Tongue (tissue), 2 donors: ENCODE data around the gene ILF2. TPM values are rescaled to one million over a fixed set of nuclear protein-coding genes. Genes with fewer than 3 reads are reported as not detected.
"Not testable (repeated sequence)": the region's sequence is repeated elsewhere in the genome, so short reads cannot be mapped to it uniquely, and the experiment has no call there.

Experiments
- DNase-seq: peaks from one replicate; pipeline ENCODE4 v3.0.0-alpha.2; 2015
- total RNA-seq: library from RNA; depleted of rRNA; stranded (reverse); fragments of >200 nt; gene quantifications from one replicate; pipeline ENCODE4 v1.2.3, GENCODE V29; 2014

The ILF2 gene
- 136 TPM for total RNA-seq

GRCh38 chr1:153670859-153671627 is at the start of gene ILF2:
Gene ILF2, minus strand, starts transcription at chr1:153670993. Its CDS starts 71 bp downstream, at chr1:153670922.
- peak; percentile 99 for DNase-seq

DNA sequence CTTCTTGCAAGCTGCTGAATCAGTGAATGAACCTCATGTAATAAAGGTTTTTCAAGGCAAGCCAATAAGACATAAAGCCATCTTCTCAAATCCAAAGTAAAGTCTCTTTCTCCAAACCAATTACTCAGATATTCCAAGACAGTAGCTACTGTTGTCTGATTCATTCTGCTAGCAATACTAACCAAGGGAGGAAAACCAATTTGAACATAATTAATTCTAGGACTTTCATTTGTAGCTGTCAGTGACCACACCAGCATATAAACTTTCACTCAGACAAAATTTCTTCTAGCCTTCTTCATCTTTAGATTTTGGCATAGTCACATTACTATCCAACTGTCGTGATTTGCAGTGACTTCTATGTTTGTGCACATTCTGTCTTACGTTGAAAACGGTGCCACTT is 46.5 kb upstream of the ILF2 start:
- no peak for DNase-seq

DNA sequence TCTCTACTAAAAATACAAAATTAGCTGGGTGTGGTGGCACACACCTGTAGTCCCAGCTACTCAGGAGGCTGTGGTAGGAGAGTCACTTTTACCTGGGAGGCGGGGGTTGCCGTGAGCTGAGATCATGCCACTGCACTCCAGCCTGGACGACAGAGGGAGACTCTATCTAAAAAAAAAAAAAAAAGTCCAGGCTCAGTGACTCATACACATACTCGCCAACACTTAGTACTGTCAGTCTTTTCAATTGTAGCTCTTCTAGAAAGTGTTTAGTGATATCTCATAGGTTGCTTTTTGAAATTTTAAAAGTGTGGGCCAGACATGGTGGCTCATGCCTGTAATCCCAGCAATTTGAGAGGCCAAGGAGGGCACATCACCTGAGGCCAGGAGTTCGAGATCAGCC is 45.4 kb upstream of the ILF2 start:
- DNase-seq = not testable (repeated sequence)

GRCh38 chr1:153711026-153711425 is 40.2 kb upstream of the ILF2 start:
- DNase-seq = no peak

GRCh38 chr1:153705484-153705883 is 34.7 kb upstream of the ILF2 start:
- no peak for DNase-seq

GRCh38 chr1:153699768-153700167 is 29.0 kb upstream of the ILF2 start:
- DNase-seq = no peak

- DNase-seq = no peak
Observed at GRCh38 chr1:153698923-153699714, 28.3 kb upstream of the ILF2 start.

GRCh38 chr1:153698020-153698922 is 27.5 kb upstream of the ILF2 start:
- peak; percentile 75 for DNase-seq

GRCh38 chr1:153697191-153698019 is 26.6 kb upstream of the ILF2 start:
- no peak for DNase-seq

DNA sequence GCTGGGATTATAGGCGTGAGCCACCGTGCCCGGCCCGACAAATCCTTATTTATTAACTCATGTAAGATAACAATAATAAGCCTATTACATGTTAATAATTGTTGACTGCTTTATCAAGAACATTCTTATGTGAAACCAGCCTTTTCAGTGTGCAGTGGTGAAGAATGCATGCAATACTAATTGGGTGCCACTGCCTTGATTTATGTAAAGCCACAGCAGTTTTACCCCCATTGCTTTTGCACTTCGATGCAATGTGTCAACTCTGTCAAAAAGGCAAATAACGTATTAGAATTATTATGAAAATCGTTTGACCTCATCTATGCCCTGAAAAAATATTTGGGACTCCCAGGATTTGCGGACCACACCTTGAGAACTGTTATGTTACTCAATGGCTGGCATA is 25.9 kb upstream of the ILF2 start:
- DNase-seq = no peak

DNA sequence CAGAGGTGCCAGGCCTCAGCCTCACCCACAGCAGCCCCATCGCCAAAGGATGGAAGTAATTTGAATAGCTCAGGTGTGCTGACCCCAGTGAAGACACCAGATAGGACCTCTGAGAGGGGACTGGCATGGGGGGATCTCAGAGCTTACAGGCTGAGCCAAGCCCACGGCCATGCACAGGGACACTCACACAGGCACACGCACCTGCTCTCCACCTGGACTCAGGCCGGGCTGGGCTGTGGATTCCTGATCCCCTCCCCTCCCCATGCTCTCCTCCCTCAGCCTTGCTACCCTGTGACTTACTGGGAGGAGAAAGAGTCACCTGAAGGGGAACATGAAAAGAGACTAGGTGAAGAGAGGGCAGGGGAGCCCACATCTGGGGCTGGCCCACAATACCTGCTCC is 22.7 kb upstream of the ILF2 start:
- no peak for DNase-seq

- no peak for DNase-seq
Observed at GRCh38 chr1:153688736-153689328, 18.0 kb upstream of the ILF2 start.

DNA sequence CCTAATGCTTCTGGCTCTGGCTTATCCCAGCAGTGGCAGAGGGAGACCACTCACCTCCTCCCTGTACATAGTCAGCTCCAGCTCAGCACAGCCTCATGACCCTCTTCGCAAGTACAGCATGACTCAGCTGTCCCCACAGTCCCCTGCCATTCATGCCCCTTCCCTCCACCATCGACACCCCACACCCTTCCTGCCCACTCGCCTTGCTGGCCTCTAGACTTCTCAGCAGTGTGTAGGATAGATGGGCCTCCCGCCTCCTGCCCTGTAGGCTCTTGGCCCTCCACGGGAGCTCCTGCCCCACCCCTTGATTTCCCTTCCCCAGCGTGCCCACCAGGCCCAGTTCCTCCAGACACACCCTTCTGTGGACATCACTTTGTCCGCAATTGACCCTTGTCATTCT is 17.5 kb upstream of the ILF2 start:
- no peak for DNase-seq

DNA sequence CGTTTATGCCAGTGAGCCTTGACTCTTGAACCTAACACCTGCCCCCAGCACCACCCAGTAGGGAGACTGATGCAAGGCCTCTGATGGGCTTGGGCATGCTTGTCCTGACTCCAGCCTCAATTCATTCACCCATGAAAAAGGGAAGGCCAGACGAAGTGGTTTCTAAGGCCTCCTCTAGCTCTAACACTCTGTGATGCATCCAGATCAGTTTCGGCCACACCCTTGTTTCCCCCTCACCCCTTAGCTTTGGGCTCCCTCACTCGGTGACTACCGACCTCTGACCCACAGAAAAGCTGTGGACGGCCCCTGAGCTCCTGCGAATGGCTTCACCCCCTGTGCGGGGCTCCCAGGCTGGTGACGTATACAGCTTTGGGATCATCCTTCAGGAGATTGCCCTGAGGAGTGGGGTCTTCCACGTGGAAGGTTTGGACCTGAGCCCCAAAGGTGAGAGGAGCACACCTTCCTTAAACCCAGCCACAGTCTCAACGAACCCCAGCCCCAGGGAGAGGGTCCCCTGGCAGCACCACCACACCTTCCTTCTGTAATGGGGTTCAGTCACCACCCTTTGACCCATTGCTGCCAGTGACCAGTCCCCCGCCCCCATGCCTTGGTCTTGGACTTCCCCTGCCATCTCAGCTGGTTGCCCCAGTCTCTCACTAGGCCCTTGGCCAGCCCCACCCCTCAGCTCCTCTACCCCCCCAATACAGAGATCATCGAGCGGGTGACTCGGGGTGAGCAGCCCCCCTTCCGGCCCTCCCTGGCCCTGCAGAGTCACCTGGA is 16.7 kb upstream of the ILF2 start:
- DNase-seq = no peak

- DNase-seq = no peak
Observed at GRCh38 chr1:153685544-153686340, 14.9 kb upstream of the ILF2 start.

DNA sequence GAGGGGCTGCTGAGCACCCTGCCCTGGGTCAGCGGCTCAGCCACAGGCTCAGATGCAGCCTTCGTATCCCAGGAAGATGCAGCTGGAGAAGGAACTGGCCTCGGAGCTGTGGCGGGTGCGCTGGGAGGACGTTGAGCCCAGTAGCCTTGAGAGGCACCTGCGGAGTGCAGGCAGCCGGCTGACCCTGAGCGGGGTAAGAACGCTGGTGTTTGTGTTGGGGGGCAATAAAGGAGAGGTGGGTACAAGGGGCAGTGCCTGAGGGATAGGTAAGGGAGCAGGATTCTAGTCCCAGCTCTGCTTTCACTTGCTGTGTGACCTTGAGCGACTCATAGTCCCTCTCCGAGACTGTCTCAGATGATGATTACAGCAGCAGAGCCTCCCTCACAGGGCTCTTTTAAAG is 14.1 kb upstream of the ILF2 start:
- no peak for DNase-seq

- DNase-seq = no peak
Observed at GRCh38 chr1:153683854-153684253, 13.1 kb upstream of the ILF2 start.

DNA sequence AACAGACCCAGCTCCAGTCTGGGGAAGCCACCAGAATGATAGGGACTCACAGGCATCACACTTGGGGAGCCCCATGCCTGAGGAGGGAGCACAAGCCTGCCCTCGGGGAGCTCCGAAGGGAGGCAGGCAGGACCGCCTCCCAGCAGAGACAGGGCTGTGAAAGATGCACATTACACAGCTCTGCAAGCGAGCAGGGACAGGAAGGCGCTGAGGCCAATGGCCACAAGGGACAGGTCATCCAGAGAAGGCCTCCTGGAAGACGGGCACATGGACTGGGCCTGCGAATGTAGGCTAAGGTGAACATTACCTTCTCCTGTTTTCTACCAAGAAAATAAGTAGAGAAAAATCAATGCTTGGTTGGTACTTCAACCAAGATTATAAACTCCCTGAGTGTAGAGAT is 11.9 kb upstream of the ILF2 start:
- no peak for DNase-seq

DNA sequence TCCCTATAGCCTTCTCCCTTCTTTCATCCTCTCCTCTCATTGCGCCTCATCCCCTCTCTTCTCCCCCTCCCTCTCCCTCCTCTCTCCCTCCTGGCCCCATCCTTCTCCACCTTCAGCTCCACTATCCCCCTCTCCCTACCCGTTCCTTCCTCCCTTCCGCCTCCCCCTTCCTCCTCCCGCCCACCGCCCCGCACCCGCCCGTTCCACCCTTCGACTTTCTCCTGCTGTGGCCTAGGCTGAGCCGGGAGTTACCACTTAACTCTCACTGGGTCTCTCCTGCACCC is 9.3 kb upstream of the ILF2 start:
- DNase-seq = no peak
